Aorta (tissue), 5 donors: ENCODE measurements around the gene SF3B5. TPM values are rescaled to one million over a fixed set of nuclear protein-coding genes. Genes with fewer than 3 reads are reported as not detected.
"Not testable (repeated sequence)": the region's sequence is repeated elsewhere in the genome, so short reads cannot be mapped to it uniquely, and the experiment has no call there.

Source experiments
- ATAC-seq: fragments of 200-7000 bp; cut with Tn5 transposase; one replicate; pipeline ENCODE4 v1.9.1; 2022; ENCODE audit warnings: moderate library complexity; ENCODE audit not compliant: low FRiP score
- DNase-seq, 2 donors: peaks; one replicate each; pipeline ENCODE4 v3.0.0-alpha.2; 2020
- H3K27ac ChIP-seq, 2 donors: one replicate each; pipeline ENCODE4 v1.5.1; 2013; ENCODE audit warnings: low read length in 2 of 2, mild to moderate bottlenecking in 2 of 2, moderate library complexity in 2 of 2, control low read depth in 1 of 2, inconsistent platforms in 1 of 2, low read depth in 1 of 2
- H3K27me3 ChIP-seq, 2 donors: one replicate each; pipeline ENCODE4 v1.6.1; 2013; ENCODE audit warnings: control low read depth in 1 of 2, low read length in 1 of 2, mild to moderate bottlenecking in 1 of 2, moderate library complexity in 1 of 2; ENCODE audit not compliant: insufficient read depth in 2 of 2, control insufficient read depth in 1 of 2
- H3K36me3 ChIP-seq, 2 donors: one replicate each; pipeline ENCODE4 v1.6.1; 2013; ENCODE audit warnings: control low read depth in 1 of 2, low read length in 1 of 2, mild to moderate bottlenecking in 1 of 2; ENCODE audit not compliant: insufficient read depth in 2 of 2, control insufficient read depth in 1 of 2
- H3K4me1 ChIP-seq, 2 donors: one replicate each; pipeline ENCODE4 v1.6.1; 2013; ENCODE audit warnings: low read length in 2 of 2, control low read depth in 1 of 2, mild to moderate bottlenecking in 1 of 2, moderate library complexity in 1 of 2; ENCODE audit not compliant: insufficient read depth in 2 of 2, control insufficient read depth in 1 of 2
- H3K4me3 ChIP-seq, 2 donors: one replicate each; pipeline ENCODE4 v1.5.1; 2013; ENCODE audit warnings: low read length in 2 of 2, control low read depth in 1 of 2, mild to moderate bottlenecking in 1 of 2
- H3K9me3 ChIP-seq: one replicate; pipeline ENCODE4 v1.6.1; 2013; ENCODE audit warnings: mild to moderate bottlenecking, low read length; ENCODE audit not compliant: control insufficient read depth
- WGBS, 2 donors: extraction: QIAGEN DNeasy Blood & Tissue Kit; methylation state at CpG; one replicate each; pipeline ENCODE4 v1.1.7; 2013; 5-methylcytosine and 5-hydroxymethylcytosine counted together
- intact Hi-C, 2 donors: fragments of 100-400 bp; cut with DNase I; formaldehyde crosslinking; loops; one replicate each; pipeline versions ENCODE4 v1.14.2 to v1.15.0; 2022
- polyA plus RNA-seq, 2 donors: library from polyadenylated mRNA; stranded (reverse); fragments of 200-250 nt; gene quantifications; one replicate each; pipeline ENCODE4 v1.2.3, GENCODE V29; 2013
- total RNA-seq, 2 donors: library from RNA; stranded (reverse); fragmentation: NEBNext Ultra II Directional; extraction: Animal tissue kit (Norgen Biotek cat#: 25700); gene quantifications; one replicate each; pipeline ENCODE4 v1.2.1, GENCODE V29; 2021
- donor health status: healthy with polysubstance abuse.
- donor health status: Bipolar disorder and iron deficiency.
- donor health status: DM: no; HTN: no; CAD: no.
- donor health status: DM: no; HTN: no; CAD: no.
- donor health status: DM: yes; HTN: yes; CAD: no.

SF3B5 gene
- total and polyA plus RNA-seq, 4 donors = 75.2 to 183 (median 117) TPM

DNA sequence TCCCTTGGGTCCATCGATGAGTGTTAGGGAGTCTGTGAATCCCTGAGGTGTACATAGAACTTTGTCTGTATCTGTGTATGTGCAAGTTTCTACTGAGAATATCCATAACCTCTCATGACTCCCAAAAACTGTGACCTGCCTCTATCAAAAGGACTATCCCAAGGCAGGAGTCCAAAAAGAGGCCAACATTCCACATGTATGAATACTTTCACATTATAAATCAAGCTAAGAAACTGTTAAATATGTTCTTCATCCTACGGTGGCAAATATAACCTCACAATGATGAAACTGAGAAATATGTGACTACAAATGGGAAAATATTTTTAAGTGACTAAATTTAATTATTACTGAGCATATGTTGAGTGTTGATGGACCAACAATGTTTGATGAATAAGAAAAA is 38.8 kb upstream of the SF3B5 start:
- Histone ChIP-seq H3K27ac (no peak overlapping the region), H3K36me3 (no peaks in the 10 kb centered on the region), H3K4me1 (peaks cover 0 to 4% of the 10 kb centered on the region in 2 donors), H3K27me3 (no peaks in the 10 kb centered on the region), H3K9me3 (peaks cover 2% of the 10 kb centered on the region), H3K4me3 (no peak overlapping the region)
- intact Hi-C loops = no loop called here
- 55 to 73% methylated on average over 2 of the region's 2 CpGs for WGBS, 2 donors
- DNase-seq (no peak), ATAC-seq (no peak)

DNA sequence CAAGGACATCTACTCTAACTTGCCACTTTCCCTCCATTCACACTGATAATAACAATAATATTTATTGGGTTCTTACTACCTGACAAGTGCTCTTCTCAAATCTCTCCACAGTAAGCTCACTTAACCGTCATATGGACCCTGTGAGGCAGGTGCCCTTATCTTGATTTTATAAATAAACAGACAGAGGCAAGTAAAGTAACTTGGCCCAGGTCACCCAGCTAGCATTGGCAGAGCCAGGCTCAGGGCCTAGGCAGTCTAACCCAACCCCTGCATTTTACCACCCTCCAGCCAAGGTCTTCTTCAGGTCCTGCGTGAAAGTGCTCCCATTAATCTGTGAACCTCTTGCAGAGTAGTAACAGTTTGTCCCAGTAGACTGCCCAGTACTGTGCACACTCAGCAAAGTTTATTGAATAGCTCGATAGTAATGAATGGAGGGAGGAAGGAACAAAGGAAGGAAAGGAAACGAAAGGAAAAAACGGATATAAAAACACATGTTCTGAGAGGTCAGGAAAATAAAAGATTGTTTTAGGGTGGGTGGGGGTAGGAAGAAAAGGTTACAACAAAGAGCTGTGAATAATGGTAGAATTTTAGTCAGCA is 38.0 kb upstream of the SF3B5 start:
- Histone ChIP-seq H3K9me3 (peaks cover 2% of the 10 kb centered on the region), H3K36me3 (no peaks in the 10 kb centered on the region), H3K4me3 (no peak overlapping the region), H3K27me3 (no peaks in the 10 kb centered on the region), H3K27ac (no peak overlapping the region), H3K4me1 (peaks cover 0 to 4% of the 10 kb centered on the region in 2 donors)
- intact Hi-C loops = no loop called here
- DNase-seq = no peak
- ATAC-seq = no peak
- 92 to 93% methylated on average over 5 of the region's 5 CpGs for WGBS, 2 donors

DNA sequence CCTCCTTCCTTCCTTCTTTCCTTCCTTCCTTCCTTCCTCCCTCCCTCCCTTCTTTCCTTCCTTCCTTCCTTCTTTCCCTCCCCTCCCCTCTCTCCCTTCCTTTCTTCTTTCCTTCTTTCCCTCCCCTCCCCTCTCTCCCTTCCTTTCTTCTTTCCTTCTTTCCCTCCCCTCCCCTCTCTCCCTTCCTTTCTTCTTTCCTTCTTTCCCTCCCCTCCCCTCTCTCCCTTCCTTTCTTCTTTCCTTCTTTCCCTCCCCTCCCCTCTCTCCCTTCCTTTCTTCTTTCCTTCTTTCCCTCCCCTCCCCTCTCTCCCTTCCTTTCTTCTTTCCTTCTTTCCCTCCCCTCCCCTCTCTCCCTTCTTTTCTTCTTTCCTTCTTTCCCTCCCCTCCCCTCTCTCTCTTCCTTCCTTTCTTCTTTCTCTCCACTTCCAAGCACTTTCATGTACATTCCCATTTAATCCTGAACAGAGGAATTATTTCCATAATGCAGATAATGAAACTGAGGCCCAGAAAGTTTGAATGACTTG is 36.9 kb upstream of the SF3B5 start:
- ATAC-seq, H3K9me3 ChIP-seq, H3K27ac ChIP-seq, H3K4me3 ChIP-seq, intact Hi-C loops, H3K4me1 ChIP-seq, H3K27me3 ChIP-seq, DNase-seq, H3K36me3 ChIP-seq: not testable (repeated sequence)

DNA sequence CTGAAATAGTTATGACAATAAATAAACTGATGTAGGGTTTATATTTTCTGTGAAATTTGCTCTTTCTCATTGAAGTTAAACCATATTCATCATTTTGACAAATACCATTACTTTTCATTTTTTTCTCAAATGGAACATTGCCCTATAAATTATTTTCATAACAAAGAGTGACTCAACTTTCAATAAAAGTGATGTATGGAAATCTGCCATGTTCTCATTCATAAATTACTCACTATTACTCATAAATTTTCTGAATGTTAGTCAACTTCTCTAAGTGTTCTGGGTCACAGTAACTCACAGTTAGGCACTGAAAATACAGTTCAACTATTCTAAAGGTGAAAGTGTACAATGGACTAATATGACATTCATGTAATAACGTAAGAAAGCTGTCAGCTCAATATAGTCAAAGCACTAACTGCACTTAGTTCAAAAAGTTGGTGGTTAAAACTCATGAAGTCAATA is 35.9 kb upstream of the SF3B5 start:
- no peak overlapping the region for H3K27ac ChIP-seq
- no peak overlapping the region for H3K4me3 ChIP-seq
- no peak for ATAC-seq
- peaks cover 0 to 4% of the 10 kb centered on the region in 2 donors for H3K4me1 ChIP-seq
- H3K36me3 ChIP-seq = no peaks in the 10 kb centered on the region
- intact Hi-C loops = no loop called here
- peaks cover 2% of the 10 kb centered on the region for H3K9me3 ChIP-seq
- 33 to 40% methylated on average over 1 of the region's 1 CpG for WGBS, 2 donors
- no peak for DNase-seq
- H3K27me3 ChIP-seq = no peaks in the 10 kb centered on the region

DNA sequence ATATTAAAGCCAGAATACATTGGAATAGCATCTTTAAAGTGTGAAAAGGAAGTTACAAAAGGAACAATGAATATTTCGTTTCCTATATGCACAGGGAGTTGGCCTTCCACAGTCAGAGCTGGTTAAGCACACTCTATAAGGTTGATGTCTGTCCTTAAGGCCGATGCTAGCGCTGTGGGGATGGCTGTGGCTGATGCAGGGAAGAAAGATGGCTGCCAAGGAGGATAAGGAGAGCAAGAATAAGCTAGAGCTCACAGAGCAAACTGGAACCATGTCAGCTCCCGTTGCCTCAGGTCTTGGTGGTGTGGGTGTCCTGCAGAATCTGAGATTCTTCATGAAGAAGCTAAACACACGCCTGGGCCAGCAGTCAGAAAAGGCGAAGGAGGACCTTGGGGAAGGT is 34.1 kb upstream of the SF3B5 start:
- no peak overlapping the region for H3K27ac ChIP-seq
- ATAC-seq (no peak), DNase-seq (no peak)
- H3K4me3 ChIP-seq = no peak overlapping the region
- intact Hi-C loops = no loop called here
- H3K4me1 ChIP-seq = peaks cover 0 to 4% of the 10 kb centered on the region in 2 donors
- no peaks in the 10 kb centered on the region for H3K27me3 ChIP-seq
- WGBS, 2 donors = 89 to 95% methylated on average over 6 of the region's 6 CpGs
- no peaks in the 10 kb centered on the region for H3K36me3 ChIP-seq
- peaks cover 2% of the 10 kb centered on the region for H3K9me3 ChIP-seq

DNA sequence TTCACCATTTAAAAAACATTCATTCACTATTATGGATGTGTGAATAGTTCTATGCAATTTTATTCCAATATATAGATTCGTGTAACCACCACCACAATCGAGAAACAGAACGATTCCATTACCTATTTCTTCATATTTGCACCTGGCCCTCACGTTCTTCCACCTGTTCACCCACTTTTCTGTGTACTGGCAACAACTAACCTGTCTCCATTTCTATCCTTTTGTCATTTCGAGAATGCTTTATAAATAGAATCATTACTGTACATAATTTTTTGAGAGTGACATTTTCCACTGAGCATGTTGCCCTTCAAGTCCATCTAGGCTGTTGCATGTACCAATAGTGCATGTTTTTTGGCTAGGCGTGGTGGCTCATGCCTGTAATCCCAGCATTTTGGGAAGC is 31.7 kb upstream of the SF3B5 start:
- Histone ChIP-seq H3K9me3 (peaks cover 2% of the 10 kb centered on the region), H3K4me1 (peaks cover 0 to 4% of the 10 kb centered on the region in 2 donors), H3K27ac (no peak overlapping the region), H3K27me3 (no peaks in the 10 kb centered on the region), H3K4me3 (no peak overlapping the region), H3K36me3 (no peaks in the 10 kb centered on the region)
- ATAC-seq = no peak
- no peak for DNase-seq
- intact Hi-C loops = no loop called here
- 84 to 85% methylated on average over 6 of the region's 6 CpGs for WGBS, 2 donors

DNA sequence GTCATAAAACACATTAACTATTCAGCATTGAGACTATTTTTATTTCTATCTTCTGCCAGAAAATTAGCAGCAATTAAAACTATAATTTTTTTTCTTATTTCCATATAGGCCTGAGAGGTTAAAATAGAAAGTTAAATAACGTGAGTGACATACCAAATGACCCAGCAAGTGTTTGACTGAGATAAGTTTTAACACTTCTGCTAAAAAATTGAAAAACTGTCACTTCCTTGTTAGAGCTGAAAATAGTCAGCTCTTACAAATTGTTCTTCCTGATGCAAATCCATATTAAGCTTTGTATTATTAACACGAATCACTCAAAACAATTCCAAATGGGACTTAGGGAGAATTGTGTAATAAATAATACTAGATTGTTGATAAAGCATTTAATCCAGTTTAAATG is 28.5 kb upstream of the SF3B5 start:
- no peaks in the 10 kb centered on the region for H3K36me3 ChIP-seq
- no peaks in the 10 kb centered on the region for H3K9me3 ChIP-seq
- ATAC-seq = no peak
- no peak for DNase-seq
- H3K4me1 ChIP-seq = no peaks in the 10 kb centered on the region
- H3K27me3 ChIP-seq = no peaks in the 10 kb centered on the region
- WGBS, 2 donors = 73 to 76% methylated on average over 2 of the region's 2 CpGs
- no peak overlapping the region for H3K27ac ChIP-seq
- intact Hi-C loops = no loop called here
- no peak overlapping the region for H3K4me3 ChIP-seq

DNA sequence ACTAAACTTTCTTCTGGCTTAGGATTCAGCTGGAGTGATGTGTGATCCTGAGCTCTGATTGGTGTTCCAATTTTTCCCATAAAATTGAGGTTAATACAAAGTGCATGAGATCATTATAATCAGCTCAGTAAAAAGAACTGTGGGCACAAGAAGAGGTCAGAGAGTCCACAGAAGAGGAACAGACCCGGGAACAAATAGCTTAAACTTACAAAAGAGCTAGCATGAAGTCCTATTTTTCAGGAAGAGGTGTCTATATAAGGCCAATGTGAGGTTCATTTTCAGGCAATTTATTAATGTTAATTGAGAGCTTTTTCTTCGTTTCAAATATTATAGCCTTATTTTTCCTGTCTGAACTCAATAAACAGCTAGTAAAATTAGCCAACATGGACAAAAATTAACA is 28.0 kb upstream of the SF3B5 start:
- intact Hi-C loops = no loop called here
- H3K4me3 ChIP-seq = no peak overlapping the region
- no peak for DNase-seq

DNA sequence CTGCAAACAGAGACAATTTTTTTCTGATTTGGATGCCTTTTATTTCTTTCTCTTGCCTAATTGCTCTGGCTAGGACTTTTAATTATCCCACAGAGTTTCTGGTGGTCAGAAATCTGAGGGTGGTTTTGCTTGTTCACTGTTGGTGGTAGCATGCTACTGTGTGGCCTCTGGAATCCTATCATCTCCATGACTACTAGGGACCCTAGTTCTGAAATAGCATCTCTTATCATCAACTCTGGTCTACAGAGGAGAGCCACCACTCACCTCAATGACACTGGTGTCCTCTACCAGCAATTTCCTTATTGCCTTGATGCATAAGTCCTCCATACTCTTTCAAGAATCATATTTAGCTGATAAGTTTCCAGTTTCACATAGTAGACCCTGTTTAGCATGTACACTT is 27.5 kb upstream of the SF3B5 start:
- no peak for DNase-seq
- no peak overlapping the region for H3K27ac ChIP-seq
- no peaks in the 10 kb centered on the region for H3K36me3 ChIP-seq
- intact Hi-C loops = no loop called here
- no peaks in the 10 kb centered on the region for H3K4me1 ChIP-seq
- H3K27me3 ChIP-seq = no peaks in the 10 kb centered on the region
- no peak overlapping the region for H3K4me3 ChIP-seq
- H3K9me3 ChIP-seq = no peaks in the 10 kb centered on the region
- no peak for ATAC-seq

More for the DNA sequence above, 28.0 kb upstream of the SF3B5 start:
- Histone ChIP-seq H3K9me3 (no peaks in the 10 kb centered on the region), H3K4me1 (no peaks in the 10 kb centered on the region), H3K36me3 (no peaks in the 10 kb centered on the region), H3K27me3 (no peaks in the 10 kb centered on the region), H3K27ac (no peak overlapping the region)
- no peak for ATAC-seq
- WGBS, 2 donors = 72 to 74% methylated on average over 2 of the region's 2 CpGs
